GM19452 (cell line): ENCODE measurements around the gene IWS1.
"Not testable (repeated sequence)": the region's sequence is repeated elsewhere in the genome, so short reads cannot be mapped to it uniquely, and the experiment has no call there.

ENCODE experiments used
- ATAC-seq: cut with Tn5 transposase; IDR thresholded peaks from one replicate; pipeline ENCODE4 v1.9.1; 2021; ENCODE audit not compliant: unreplicated experiment

Gene IWS1

DNA sequence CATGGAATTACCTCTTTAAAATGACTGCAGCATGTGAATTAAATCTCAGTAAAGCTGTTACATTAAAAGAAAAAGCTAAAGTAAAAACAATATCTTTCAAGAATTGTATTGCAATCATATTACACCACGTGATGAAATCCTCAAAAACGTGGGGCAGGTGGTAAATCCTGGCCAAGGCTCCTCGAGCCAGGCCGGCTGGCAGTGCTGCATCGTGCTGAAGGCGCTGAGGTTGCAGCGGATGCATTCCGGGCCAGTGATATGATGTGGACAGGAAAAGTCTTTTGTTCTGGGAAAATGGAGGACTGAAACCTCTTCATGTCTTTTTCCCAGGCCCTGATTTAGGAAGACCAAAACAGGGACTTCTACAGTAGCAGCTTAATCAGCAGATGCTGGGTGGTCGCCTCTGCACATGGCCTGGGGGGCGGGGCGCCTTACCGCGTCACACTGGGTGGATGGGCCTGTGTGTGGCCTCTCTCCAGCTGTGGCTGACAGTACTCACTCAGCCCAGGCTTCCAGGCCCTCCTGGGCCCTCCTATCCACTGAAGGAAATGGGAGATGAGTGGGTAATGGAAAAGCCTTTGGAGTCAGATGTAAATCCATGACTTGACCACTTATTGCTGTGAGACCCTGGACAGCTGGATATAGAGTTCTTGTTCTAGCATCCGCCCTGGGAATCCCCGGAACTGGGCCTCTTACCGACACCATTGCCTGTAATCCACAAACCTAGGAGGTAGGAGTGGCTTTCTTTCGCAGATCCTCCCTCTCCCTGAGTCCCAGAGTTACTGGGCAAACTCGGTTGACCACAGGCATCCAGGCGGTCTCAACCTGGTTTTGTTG, 62.9 kb downstream of the IWS1 start:
- ATAC-seq = no peak

DNA sequence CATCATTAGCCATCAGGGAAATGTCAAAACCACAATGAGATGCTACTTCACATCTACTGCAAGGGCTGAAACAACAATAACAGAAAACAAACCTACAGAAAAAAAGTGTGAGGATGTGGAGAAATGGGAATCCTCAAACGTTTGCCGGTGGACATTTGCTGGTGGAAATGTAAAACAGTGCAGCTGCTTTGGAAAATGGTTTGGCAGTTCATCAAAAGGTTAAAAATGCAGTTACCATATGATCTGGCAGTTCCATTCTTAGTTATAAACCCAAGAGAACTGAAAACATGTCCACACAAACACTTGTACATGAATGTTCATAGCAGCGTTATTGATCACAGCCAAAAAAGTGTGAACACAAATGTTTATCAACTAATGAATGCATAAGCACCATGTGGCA, 63.8 kb downstream of the IWS1 start:
- ATAC-seq = no peak

DNA sequence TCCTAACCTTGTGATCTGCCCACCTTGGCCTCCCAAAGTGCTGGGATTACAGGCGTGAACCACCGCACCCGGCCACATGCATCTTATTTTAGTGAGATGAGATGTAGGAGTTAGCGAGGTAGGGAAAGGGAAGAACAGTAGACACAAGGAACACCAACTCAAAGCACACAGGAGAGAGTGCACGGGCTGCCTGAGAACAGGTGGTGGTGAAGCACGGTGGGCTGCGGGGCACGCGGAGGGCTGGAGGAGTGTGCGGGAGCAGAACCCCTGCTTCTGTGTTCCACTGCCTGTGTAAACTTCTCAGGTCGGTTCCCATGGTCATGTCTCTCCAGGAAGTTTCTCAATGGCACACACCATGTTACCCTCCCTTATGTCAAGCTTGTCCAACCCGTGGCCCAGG, 69.3 kb downstream of the IWS1 start:
- no peak for ATAC-seq

DNA sequence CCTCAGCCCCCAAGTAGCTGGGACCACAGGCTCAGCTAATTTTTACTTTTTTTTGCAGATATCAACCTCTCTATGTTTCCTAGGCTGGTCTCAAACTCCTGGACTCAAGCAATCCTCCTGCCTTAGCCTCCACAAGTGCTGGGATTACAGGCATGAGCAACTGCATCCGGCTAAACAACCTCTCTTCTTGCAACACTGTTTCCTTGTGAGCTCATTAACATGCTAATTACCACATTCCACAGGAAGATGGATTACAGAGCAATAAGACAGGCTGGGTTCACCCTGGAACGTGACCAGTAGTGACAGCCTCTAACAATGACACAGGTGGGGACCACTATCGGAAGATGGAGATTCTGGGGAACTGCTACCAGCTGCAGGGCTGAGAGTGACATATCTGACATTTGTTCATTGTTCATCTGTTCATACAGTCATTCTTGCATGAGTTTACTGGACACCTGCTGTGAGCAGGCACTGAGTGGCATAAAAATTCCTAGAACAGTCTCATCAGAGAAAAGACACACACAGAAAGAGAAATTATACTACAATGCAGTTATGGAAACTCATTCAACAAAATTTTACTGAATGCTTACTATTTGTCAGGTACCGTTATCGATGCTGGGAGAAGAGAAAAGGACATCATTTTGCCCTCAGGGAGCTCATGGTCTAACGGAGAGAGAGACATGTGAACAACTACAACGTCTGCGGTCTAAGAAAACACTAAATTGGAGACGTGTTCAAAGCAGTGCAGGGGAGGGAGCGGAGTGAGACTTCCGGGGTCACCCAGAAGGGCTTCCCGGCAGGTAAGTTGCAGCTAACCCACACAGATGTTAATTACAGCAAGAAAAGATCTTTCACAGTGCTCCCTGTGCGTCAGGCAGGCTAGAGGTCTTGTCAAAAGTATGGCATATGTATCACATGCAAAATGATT, 70.5 kb downstream of the IWS1 start:
- no peak for ATAC-seq

DNA sequence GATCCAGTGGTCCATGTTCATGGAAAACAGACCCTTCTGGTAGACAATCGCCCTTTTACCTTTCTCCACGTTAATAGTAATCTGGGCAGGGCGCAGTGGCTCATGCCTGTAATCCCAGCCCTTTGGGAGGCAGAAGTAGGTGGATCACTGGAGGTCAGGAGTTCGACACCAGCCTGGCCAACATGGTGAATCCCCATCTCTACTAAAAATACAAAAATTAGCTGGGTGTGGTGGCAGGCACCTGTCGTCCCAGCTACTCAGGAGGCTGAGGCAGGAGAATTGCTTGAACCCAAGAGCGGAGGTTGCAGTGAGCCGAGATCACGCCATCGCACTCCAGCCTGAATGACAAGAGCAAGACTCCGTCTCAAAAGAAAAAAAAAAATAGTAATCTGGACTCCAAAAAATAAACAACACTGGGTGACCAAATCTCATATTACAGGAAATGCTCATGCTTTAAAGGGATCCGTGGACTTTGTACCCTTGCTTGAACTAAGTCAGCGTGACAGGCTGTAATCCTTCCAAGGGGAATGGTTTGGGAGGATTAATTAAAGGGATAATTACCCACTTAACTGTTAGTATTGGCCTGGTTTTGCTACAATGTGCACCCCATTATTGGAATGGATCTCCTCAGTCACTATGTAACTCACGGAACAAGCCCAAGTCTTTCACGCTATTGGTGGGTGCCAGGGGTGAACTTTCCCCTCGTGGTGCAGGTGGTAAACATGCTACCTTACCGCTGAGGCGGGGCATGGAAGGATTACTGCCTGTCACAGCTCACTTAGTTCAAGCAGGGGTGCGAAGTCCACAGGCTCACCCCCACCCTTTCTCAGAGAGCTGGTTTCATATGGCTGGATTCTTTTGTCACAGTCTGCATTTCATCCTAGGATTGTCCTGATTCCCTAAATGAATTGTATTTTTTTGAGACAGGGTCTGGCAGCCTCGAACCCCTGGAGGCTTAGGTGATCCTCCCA, 71.4 kb downstream of the IWS1 start:
- ATAC-seq = no peak

DNA sequence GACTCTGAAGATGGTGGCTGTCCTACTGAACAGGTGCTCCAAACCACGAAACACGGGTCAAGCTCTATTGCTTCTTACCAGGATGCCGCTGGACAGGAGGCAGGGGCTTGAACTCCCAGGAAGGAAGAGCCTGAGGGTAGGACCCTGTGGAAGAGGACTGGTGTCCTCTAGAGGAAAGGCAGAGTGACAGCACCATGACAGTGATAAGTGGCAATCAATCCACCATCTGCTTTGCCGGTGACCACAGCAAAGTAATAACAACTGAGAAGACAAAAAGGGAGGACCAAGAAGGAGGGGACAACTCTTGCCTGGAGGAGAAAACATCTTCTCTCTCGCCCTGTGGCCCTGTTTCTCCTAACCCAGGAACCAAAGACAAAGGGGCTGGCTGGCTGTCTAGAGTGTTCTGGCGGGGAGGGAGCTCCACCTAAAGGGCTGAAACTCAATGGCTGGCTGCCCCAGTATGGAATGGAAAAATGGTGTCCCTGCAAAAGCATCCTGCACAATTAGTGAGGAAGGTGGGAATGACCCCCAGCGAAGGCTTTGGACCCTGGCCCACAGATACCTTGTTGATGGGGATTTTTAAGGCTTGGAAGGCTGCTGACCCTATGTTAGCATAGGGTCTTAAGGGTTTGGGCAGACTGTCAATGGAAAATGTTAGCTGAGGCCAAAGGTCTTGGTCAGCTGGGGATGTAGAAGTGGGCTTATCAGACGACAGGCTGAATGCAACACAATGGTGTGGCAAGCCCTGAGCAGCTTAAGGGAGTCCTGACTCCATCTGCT, 72.7 kb downstream of the IWS1 start:
- no peak for ATAC-seq

DNA sequence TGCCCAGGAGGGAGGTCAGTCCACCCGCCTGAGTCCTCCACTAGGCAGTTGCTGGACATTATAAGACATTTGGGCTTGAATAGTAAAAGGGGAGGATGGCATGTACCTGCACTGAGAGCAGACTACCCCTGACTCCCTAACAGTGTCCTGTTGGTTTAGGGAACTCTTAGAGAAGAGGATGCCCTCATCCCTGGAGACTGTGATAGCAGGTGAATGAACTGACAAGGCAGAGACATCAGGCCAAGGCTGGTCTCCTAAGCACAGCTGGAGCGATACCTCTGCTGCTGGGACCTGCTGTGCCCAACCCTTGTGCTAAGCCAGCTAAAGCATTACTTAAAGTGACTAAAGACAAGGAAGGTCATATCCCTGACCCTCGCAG, 73.3 kb downstream of the IWS1 start:
- no peak for ATAC-seq

DNA sequence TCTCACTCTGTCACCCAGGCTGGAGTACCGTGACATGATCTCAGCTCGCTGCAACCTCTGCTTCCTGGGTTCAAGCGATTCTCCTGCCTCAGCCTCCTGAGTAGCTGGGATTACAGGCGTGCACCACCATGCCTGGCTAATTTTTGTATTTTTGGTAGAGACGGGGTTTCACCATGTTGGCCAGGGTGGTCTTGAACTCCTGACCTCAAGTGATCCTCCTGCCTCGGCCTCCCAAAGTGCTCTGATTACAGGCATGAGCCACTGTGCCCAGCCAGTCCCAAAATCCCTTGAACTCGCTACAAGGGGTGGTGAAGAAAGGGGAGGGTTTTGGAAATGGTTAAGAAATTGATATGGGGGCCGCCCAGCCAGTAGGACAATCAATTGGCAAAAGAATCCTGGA, 73.9 kb downstream of the IWS1 start:
- not testable (repeated sequence) for ATAC-seq

DNA sequence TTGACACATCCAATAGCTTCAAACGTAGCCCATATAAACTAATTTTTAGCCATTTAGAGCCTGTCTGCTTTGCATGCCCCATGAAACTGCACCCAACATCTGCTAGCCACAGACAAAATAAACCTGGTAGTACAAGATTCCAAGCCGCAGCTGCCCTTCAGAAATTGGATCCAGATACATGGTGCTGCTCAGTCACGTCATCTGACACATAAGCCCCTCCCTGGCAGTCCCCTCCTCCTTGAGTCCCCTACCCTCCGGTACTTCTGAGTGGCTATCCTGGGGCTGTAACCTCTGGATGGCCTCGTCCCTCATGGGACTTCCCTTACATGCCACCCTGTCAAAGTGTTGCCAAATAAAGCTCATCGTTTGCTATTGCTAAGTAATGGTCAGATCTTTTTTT, 74.3 kb downstream of the IWS1 start:
- no peak for ATAC-seq

DNA sequence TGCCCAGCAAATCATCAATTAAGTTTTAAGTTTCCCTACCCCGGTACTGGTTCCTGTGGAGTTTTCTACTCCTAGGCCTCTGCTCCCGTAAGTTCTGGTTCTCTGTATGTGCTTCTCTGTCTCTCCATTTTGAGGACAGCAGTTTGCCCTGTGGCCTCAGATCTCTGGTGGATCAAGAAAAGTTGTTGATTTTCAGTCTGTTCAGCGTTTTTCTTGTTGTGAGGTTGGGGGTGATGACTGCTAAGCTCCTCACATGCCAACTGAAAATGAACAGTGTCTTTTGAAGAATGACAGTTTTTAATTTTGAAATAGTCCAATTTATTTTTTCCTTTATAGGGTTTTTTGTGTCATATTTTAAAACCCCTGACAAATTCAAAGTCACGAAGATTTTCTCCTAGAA, 76.4 kb downstream of the IWS1 start:
- no peak for ATAC-seq

DNA sequence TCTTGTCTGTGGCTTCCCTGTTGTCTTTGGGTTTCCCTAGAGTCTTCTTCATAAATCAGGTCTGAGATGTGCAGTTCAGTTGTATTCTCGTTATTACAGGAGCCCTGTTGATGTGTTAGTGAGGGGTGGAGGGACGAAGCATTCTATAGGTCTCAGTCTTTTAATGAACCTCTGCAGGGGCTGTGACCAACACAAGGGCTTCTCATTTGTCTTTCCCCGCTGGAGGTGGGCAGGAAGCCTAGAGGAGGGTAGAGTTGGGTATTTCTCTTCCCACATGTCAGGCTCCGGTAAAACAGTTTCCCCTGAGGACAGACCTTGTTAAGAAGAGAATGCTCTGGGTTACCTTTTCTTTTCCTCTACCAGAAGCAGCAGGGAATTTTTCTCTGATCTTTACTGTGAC, 76.9 kb downstream of the IWS1 start:
- no peak for ATAC-seq

DNA sequence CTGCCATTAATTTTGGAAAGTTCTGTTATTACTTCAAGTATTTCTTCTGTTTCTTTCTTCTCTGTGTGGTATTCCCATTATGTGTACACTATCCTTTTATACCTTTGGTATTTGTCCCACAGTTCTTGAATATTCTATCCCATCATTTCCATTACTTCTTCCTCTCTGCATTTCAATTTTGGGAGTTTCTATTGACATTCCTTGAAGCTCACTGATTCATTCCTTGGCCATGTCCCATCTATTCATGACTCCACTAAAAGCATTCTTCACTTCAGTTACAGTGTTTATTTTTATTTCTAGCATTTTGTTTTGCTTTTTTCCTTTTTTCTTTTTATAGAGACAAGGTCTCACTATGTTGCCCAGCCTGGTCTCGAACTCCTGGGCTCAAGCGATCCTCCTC, 77.8 kb downstream of the IWS1 start:
- ATAC-seq = no peak

DNA sequence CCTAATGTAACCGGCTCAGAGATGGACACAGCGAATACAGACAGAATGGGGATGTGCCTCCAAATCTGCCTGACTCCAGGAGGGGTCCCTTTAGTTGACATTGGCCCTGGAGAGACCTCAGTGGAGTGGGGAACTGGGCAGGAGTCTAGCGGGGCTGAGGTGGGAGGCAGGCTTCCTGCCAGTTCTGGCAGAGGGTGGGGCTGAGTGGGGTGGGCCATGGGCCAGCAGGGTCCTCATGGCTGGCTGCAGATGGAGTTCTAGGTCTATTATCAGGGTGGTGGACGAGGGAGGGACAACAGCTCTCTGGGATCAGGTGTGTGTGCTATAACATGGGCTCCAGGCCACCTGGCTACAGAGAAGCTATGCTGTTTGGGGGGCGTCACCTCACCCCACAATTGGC, 86.9 kb downstream of the IWS1 start:
- no peak for ATAC-seq

DNA sequence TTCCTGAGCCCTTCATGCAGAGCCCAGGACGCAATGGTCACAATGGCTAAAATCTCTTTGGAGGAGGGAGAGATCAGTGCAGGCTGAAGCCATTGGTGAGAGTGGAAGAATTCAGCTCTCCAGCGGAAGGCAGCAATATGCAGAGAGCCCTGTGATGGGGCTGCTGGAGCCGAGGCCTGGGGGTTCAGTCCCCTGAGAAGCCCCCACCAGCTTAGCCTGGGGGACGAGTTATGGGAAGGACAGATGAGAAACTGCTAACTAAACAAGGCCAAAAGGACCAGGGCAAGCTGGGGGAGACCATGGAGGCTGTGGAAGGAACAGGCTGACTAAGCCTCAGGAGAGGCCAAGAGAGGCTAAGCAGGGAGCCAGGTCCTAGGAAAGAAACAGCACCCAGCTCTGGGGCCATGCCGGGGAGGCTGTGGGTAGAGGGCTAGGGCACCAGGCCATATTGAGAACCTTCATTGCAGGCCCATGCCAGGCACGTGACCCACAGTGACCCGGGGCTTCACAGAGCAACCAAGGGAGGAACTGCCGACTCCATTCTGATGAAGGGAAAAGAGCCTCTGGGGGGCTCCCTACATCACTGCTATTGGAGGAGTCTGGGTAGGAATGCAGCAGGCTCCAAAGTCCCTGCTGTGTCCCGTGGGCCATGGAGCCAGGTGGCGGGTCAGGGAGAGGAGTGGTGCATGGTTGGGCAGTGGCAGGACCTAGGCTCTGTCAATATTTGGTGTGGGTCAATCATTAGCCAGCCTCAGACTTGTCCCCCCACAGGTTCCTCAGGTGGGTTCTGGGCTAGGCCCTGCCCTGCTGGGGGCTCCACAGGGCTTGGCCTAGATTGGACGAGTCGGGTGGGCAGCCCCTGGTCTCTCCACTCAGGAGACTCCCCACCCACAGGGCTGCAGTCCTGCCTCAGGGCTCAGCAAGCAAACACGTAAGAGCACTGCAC, 88.2 kb downstream of the IWS1 start:
- ATAC-seq = no peak

DNA sequence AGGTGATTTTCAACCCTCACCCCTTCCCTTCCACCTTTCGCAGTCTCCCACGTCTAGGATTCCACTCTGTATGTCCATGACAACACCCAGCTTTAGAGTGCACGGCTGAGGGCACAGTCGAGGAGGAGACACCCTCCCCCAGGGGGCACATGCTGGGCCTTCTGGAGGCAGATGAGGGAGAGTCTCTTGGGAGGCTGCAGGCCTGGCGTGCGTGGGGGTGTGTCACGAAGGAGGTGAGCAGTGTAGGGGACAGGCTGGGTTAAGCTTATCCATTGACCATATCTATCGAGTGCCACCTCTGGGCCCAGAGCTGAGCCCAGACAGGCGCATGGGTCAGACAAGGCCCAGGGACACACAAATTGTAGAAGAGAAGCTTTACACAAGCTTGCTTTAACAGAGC, 89.2 kb downstream of the IWS1 start:
- ATAC-seq = no peak

DNA sequence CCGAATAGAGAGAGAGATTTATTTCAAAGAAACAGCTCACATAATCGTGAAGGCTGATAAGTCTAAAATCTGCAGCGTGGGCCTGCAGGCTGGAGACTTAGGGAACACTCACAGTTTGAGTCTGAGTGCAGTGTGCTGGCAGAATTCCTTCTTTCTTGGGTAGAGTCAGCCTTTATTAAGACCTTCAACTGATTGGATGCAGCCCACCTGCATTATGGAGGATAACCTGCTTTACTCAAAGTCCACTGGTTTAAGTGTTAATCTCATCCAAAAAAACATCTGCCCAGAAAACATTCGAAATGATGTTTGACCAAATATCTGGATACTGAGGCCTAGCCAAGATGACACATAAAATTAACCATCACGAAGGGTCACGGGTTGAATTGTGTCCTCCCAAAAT, 91.8 kb downstream of the IWS1 start:
- ATAC-seq = no peak

DNA sequence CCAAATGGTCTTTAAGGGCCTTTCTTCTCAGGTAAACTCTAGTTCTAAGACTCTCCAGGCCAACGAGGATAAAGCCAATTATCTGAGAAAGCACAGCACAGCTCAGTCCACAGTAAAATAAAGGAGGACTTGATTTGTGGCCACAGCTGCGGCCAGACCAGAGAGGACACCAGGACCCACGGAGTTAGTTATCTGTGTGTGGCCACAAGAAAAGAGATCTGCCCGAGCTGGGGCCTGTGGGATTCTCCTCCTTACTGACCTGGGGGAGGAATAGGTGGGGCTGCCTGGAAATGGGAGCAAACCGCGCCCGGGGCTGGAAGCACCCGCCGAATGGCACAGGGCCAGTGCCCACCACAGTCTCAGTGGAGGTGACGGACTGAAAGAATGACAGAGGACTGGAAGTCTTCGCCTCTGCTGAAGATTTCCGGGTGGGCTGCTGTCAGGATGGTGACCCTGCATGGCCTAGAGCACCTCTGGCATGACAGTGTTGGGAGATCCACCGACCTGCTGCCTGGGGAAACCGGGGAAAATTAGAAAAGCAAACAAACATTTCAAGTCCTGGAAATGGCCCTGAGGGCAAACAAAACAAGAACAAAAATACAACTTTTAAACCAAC, 94.8 kb downstream of the IWS1 start:
- no peak for ATAC-seq
